DOHH2 (cell line): Measurements from ENCODE around the gene PRR18.

ENCODE experiments used
- H3F3A ChIP-seq: fragments of 200-600 bp; sonication (generic), shearing (Covaris generic); 2 replicates; pipeline ENCODE4 v1.6.0; 2016; ENCODE audit warnings: antibody characterized with exemption, mild to moderate bottlenecking; ENCODE audit not compliant: control insufficient read depth, insufficient read depth
- H3K27ac ChIP-seq: fragments of 200-600 bp; sonication (generic); 2 replicates; pipeline ENCODE4 v1.5.1; 2014; ENCODE audit warnings: low read depth, mild to moderate bottlenecking, low read length, moderate library complexity
- H3K27me3 ChIP-seq: fragments of 200-600 bp; sonication (generic); 2 replicates; pipeline ENCODE4 v1.6.1; 2014; ENCODE audit warnings: mild to moderate bottlenecking, low read length, mixed read lengths; ENCODE audit not compliant: control insufficient read depth
- H3K36me3 ChIP-seq: fragments of 200-600 bp; sonication (generic); 2 replicates; pipeline ENCODE4 v1.6.1; 2014; ENCODE audit warnings: mild to moderate bottlenecking, low read length, moderate library complexity, mixed read lengths; ENCODE audit not compliant: control insufficient read depth
- H3K4me1 ChIP-seq: fragments of 200-600 bp; sonication (generic); 2 replicates; pipeline ENCODE4 v1.6.1; 2014; ENCODE audit warnings: mild to moderate bottlenecking, low read length, mixed read lengths; ENCODE audit not compliant: control insufficient read depth
- H3K4me2 ChIP-seq: fragments of 200-600 bp; sonication (generic); 2 replicates; pipeline ENCODE4 v1.6.0; 2014; ENCODE audit warnings: mild to moderate bottlenecking, low read length, moderate library complexity
- H3K4me3 ChIP-seq: fragments of 200-600 bp; sonication (generic); 2 replicates; pipeline ENCODE4 v1.5.1; 2014; ENCODE audit warnings: mild to moderate bottlenecking, low read length, mixed read lengths
- H3K79me2 ChIP-seq: fragments of 200-600 bp; sonication (generic); 2 replicates; pipeline ENCODE4 v1.6.1; 2014; ENCODE audit warnings: mild to moderate bottlenecking, low read length, mixed read lengths; ENCODE audit not compliant: control insufficient read depth
- H3K9me2 ChIP-seq: fragments of 200-600 bp; sonication (generic); replicated peaks from 2 replicates; pipeline ENCODE4 v1.6.1; 2014; ENCODE audit warnings: mild to moderate bottlenecking, low read length, mixed read lengths; ENCODE audit not compliant: control insufficient read depth
- H3K9me3 ChIP-seq: fragments of 200-600 bp; sonication (generic); 2 replicates; pipeline ENCODE4 v1.6.1; 2014; ENCODE audit warnings: antibody characterized with exemption, low read length, mixed read lengths; ENCODE audit not compliant: control insufficient read depth, insufficient read depth
- H4K20me1 ChIP-seq: fragments of 200-600 bp; sonication (generic); 2 replicates; pipeline ENCODE4 v1.6.0; 2014; ENCODE audit warnings: low read depth, mild to moderate bottlenecking, antibody characterized with exemption, low read length, moderate library complexity; ENCODE audit not compliant: control insufficient read depth, insufficient read depth
- CTCF ChIP-seq: fragments of 200-600 bp; sonication (generic); IDR thresholded peaks from one replicate; pipeline ENCODE4 v1.5.1; 2014; ENCODE audit warnings: antibody characterized with exemption, mild to moderate bottlenecking, low read depth, low read length; ENCODE audit not compliant: poor library complexity, severe bottlenecking
- EZH2phosphoT487 ChIP-seq: fragments of 200-600 bp; sonication (generic); IDR thresholded peaks from 2 replicates; pipeline ENCODE4 v1.6.1; 2017; ENCODE audit warnings: borderline replicate concordance, mild to moderate bottlenecking, antibody characterized with exemption, low read length, moderate library complexity, mixed read lengths

The PRR18 gene

GRCh38 chr6:166306378-166307081, 1.7 kb downstream of the PRR18 start:
- H3K4me2 ChIP-seq: no peak overlapping the region
- H3K4me1 ChIP-seq: peaks cover 12% of the 10 kb centered on the region
- H3F3A ChIP-seq: 0 out of 2 replicates have a peak, but pooled peaks cover 2% of the 10 kb centered on the region
- peaks cover 24% of the 10 kb centered on the region for H3K27me3 ChIP-seq
- TF ChIP-seq EZH2phosphoT487 (no peak), CTCF (no peak)
- H3K9me2 ChIP-seq: no peaks in the 10 kb centered on the region
- H3K79me2 ChIP-seq: no peaks in the 10 kb centered on the region
- no peaks in the 10 kb centered on the region for H3K9me3 ChIP-seq
- H3K36me3 ChIP-seq: no peaks in the 10 kb centered on the region
- no peak overlapping the region for H3K4me3 ChIP-seq
- H3K27ac ChIP-seq: no peak overlapping the region
- H4K20me1 ChIP-seq: no peaks in the 10 kb centered on the region

GRCh38 chr6:166305562-166306117, 2.6 kb downstream of the PRR18 start:
- Histone ChIP-seq H3K27ac (no peak overlapping the region), H3K27me3 (peaks cover 24% of the 10 kb centered on the region), H3K4me3 (no peak overlapping the region), H3K4me2 (no peak overlapping the region), H3K79me2 (no peaks in the 10 kb centered on the region), H3F3A (0 out of 2 replicates have a peak, but pooled peaks cover 2% of the 10 kb centered on the region), H4K20me1 (no peaks in the 10 kb centered on the region), H3K36me3 (no peaks in the 10 kb centered on the region), H3K9me3 (no peaks in the 10 kb centered on the region), H3K4me1 (peaks cover 12% of the 10 kb centered on the region), H3K9me2 (no peaks in the 10 kb centered on the region)
- TF ChIP-seq EZH2phosphoT487: no peak
- no peak for TF ChIP-seq CTCF

- Histone ChIP-seq H3K4me2 (no peak overlapping the region), H3K9me3 (no peaks in the 10 kb centered on the region), H4K20me1 (no peaks in the 10 kb centered on the region), H3K27ac (no peak overlapping the region), H3K79me2 (no peaks in the 10 kb centered on the region), H3K4me1 (peaks cover 12% of the 10 kb centered on the region), H3K36me3 (no peaks in the 10 kb centered on the region), H3K9me2 (no peaks in the 10 kb centered on the region), H3F3A (0 out of 2 replicates have a peak, but pooled peaks cover 2% of the 10 kb centered on the region), H3K27me3 (peaks cover 19% of the 10 kb centered on the region), H3K4me3 (no peak overlapping the region)
- TF ChIP-seq CTCF (no peak), EZH2phosphoT487 (no peak)
Observed at GRCh38 chr6:166304106-166304505, 4.1 kb downstream of the PRR18 start.
